Measurements from ENCODE around the gene POPDC2.

Gene POPDC2

DNA sequence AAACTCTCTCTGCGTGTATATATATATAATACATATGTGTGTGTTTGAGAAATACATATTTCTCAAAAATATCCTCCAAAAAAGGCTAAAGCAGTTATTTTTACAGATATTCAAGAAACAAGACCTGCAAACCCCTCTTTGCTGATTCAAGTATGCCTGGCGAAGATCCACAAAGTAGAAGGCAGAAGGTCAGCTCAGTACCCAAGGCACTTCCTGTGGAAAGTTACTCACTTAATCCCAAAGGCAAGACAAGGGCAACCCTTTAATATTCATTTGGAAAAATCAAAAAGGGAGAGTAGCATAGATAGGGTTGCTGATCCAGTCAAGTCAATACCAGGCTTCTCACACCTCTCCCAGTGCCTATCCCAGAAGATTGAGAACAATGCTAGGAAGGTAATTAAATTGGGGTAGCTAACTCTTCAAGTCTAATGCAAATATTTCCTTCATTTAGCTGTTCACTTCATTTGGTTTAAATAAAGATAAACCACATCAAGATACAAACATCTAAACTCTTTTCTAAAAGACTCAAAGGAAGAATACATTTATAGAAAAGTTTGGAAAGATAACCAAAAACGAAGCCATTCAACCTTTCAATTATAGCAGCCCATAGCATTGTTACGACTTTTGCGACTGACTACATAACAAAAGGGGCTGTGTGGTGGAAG is 9.6 kb upstream of the POPDC2 start:
- no peak for DNase-seq (ENCODE audit: low read depth in 2 of 2)

DNA sequence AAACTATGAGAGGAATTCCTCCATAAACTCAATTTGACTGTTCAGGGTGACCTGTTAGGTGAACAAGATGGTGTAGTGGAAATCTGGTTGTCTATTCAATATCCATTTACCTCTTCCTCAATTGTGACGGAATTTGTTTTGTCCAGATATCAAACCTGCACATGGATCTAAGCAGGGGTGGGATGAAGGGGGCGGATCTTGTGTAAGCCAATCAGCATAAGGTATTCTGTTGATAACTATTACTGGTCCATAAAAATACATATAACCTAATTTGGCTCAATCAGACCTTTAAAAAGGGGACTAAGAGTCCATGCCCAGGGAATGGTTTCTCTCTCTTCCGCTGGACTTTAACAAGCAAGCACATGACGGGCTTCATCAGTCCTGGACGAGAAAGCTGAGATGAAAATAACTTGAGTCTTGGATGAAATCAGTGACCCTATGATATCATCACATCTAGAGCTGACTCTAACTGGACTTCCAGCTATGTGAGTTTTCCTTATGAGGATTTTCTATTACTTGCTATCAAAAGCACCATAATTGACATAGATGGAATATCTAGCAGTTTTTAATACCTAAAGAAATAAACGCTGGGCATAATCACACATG is 5.7 kb upstream of the POPDC2 start:
- no peak for DNase-seq (ENCODE audit: low read depth in 2 of 2)

DNA sequence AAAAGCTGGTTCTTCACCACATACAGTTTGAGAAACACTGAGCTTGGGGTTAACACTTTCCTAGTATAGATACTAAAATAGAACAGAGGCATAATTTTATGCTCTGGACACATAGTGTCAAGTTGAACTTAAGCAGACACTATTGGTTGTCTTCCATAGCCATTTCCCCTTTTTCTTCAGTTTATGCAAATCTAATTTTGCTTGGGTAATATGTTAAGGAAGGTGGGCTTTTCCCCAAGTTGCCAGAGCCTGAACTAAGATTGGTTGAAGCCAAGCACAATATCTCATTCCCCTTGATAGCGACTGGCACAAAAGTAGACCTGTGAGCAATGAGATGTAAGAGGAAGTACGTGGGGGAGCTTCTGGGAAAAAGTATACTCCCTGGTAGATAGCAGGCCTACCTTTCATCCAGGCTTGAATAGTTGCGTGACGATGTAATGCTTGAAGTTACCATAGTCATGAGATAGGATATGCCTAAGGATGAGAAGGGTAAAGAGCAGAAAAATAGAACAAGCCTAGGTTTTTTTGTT is 4.5 kb upstream of the POPDC2 start:
- no peak for DNase-seq (ENCODE audit: low read depth in 2 of 2)

DNA sequence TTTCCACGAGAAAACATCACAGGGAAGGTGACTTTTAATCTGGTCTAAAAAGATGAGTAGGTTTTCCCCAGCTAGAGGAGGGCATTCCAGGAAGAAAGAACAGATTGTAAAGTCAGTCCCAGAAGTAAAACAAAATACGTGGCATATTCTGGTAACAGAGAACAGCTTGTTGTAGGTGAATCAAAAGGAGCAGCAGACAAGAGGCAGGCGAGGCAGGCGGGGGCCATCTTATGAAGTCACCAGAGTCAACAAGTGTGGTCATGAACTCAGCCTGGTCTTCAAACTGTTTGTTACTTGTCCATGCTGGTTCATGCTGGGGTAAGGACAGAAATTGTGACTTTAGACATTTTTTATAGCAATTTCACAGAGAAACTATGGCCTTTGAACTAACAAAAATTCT is 4.0 kb upstream of the POPDC2 start:
- DNase-seq (ENCODE audit: low read depth in 2 of 2): no peak

DNA sequence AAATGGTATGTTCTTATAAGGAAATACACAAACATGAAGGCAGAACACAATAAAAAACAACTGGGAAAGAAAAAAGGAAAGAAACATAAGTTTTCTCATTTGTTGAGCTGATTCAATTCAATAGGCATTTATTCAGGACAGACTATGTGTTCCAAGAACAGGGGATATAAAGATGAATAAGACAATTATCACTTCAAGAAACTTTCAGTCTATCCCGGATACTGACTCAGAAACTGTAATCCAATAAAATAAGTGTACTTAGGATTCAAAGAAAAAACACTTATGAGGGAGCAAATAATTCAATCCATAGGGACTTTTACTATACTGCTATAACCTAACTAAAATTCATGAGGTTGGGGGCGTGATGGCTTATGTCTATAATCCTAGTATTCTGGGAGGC is 3.5 kb upstream of the POPDC2 start:
- no peak for DNase-seq (ENCODE audit: low read depth in 2 of 2)

DNA sequence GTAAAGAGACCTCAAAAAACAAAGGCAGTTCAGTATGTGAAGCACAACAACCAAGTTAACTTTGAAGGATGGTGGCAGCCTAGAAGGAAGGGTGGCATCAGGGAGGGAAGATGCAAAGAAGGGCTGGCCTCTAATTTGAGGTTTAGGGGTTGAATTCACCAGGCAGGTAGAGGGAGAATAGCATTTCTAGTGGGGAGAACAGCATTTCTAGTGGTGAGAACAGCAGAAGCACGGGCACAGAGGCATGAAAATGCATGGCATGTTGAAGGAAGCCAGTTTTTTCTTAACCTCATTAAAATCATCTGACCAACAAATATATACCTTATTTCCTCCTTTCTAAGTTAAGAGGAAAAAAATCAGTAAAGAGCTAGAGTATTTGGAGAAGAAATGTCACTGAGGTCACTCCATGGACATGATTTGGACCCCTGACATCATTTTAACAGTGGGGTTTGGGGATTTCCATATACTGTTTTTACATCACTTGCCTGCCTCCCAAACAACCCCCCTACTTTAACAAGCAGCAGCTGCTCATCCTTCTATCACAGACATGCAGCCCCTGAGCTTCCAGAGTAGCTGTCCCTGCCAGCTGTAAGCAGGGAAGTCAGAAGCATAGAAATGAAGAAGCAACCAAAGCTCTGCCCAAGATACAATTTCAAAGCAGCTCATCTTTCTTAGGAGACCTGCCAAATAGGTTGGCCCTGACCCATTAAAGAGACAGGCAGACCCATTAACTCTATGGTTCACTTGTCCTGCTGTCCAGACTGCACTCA is 2.4 kb upstream of the POPDC2 start:
- no peak for DNase-seq (ENCODE audit: low read depth in 2 of 2)

DNA sequence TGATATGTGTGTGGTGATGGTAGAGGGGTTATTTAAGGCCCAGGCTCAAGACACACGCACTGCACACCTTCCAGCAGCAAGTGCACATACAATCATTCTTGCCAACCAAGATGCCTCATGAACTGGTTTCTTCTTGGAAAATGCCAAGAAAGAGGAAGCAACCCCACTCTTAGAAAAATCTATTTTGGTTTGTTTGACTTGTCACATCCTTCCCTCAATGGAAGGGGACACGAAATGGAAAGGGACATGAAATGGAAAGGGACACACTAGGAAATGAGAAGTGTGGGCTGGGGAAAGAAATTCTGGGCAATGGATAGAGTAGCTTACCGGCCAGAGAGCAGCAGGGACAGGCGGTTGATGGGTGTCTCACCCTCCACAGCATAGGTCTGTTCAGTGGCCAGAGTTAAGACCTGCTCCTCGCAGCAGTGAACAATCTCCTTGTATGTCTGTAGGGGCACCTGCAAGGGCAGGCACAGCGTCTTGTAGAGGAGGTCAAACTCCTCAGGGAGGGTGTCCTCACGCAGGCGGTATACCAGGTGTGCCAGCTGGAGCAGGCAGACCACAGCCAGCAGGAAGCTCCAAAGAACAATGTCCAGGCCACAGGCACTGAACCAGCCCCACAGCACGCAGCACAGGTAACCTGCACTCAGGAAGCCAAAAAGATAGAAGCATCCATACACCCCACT is 640 bp downstream of the POPDC2 start:
- no peak for DNase-seq (ENCODE audit: low read depth in 2 of 2)

DNA sequence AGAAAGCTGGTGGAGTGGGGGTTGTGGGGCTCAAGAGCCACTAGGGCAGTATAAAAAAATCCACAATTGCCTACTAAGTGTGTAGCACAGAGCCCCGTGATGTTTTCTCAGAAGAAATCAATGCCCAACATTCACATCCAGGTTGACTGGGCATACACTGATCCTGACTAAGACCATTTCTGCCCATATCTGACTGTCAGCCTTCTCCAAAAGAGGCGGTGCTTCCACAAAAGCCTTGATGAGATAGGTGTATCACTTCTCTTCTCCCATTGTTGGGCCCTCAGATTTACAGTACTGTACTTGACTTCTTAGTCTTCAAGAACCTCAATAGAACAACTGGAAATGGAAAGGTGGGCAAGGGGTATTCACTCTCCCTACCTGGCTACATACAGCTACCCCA is 1.4 kb downstream of the POPDC2 start:
- no peak for DNase-seq (ENCODE audit: low read depth in 2 of 2)

DNA sequence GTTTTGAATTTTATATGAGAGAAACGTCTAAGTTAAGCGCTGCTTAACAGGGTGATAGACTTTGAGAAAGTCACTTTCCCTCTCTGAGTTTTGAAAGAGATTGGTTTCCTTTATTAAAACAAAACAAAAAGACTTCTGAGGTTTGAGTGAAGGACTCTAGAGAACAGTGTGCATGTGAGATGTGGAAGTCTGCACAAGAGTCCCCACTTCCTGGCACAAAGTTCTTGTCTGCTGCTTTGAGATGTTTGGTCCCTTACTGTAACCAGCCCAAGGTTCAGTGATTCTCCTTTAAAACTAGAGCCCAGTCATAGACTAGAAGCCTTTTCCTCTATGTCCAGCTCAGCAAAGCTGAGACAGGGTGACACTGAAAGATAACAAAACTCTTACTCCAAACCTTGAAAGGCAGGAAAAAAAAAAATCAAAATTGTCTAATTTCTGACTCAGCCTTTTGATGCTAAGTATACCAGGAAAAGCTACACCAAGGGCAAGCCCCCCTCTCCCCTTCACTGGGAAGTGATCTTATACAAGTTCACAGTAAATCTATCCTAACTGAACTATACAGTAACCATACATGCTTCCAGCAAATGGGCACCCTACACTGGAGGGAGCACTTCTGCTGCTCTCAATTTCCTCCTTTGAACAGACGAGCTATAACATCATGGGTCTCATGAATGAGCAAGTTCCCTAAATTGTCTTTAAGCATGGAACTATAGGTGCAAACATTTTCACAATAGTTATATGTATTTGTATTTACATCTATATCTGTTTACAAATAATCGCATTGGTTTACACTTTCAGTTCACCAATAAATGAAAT is 2.3 kb downstream of the POPDC2 start:
- DNase-seq (ENCODE audit: low read depth in 2 of 2): no peak

DNA sequence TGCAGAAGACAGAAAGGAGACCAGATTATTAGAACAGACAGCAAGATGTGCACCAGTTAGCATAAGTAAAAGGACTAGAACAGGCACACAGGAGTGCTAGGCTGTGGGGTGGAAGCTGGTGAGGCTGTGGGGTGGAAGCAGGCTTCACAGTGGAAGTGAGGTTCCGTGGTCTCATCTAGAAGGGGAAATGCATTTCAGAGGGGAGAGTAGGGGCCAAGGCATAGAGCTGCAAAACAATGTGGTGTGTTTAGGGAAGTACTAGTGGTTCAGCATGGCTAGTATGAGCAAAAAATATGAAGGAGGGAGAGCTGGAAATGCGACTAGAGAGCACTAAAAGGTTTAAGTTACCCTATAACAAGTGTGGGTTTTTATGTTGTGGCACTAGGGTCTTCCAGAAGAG is 6.5 kb downstream of the POPDC2 start:
- DNase-seq (ENCODE audit: low read depth in 2 of 2): no peak

DNA sequence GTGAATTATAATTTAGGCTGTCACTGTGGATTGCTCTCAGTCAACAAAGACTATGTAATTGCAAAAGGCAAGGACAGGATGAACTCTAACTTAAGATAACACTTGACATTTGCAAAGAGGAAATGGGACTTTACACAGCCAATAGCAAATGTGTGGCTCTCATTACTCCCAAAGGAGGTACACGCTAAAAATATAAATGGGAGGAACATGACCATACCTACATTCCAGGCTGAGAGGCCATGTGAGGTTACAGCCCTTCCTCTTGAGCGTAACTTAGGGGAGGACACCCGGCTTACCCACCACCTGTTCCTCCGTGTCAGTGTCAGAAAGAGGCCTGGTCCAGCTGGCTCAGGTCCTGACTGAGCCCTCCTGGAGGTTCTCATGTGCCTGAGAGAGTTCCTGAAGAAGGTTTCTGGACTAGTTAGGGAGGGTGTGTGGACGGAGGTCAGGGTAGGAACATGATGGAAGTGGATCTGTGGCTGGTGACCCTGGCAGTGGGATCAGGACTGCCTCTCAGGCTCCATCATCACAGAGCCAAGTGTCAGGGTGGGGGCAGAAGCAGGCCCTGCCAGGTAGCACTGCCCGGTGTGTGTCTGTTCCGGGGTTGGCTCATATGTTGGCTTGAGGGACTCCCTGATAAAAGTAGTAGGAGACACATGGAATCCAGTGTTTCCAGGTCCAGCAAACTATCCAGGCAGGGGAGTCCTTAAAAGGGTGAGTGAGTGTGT is 7.9 kb downstream of the POPDC2 start:
- DNase-seq (ENCODE audit: low read depth in 2 of 2): no peak

DNA sequence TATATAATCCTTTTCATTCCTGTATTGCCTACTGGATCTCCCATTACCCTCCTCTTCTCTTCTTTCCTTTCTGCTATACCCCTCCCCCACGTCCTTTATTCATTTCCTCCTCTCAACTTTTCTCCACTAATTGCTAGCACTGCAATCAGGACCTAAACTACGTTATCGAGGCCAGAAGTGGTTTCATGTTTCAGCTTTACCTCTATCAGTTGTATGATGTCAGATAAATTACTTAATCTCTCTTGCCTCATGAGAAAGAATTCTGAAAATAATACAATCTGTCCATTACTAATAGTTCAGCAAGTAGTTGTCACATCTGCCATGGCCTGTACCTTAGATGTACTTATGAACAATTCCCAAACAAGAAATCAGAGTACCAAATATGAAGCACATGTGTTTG is 10.6 kb downstream of the POPDC2 start:
- no peak for DNase-seq (ENCODE audit: low read depth in 2 of 2)

DNA sequence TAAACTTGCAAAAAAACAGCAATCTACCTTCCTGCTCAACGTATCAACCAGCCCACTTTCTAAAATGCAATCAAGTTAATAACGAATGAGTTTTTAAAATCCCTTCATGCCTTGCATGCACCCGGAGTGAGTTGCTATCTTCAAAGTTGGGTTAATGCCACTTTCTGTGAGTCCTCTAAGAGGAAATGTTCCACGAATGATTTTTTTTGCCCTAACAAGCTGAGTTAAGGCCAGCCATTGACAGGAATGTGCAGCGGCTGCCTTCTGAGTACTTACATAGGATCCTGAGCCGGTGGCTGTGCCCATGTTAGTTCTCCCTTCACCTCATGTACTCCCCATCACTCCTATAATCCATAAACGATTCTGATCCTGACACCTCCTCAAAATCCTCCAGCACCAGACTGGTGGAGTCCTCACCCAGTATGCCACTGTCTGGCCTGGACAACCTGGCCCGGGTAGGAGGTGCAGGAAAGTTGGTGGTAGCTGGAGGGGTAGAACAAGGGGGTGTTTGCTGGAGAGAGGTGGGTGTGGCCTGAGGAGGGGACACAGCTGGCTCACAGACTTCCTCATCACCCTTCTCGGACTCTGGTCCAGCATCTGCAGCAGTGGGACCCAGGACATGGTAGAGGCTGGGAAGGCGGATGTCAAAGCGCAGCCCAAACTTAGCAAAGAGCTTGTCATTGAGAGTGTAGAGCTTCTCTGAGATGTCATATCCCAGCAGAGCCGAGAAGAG is 12.4 kb downstream of the POPDC2 start:
- DNase-seq (ENCODE audit: low read depth in 2 of 2): no peak

DNA sequence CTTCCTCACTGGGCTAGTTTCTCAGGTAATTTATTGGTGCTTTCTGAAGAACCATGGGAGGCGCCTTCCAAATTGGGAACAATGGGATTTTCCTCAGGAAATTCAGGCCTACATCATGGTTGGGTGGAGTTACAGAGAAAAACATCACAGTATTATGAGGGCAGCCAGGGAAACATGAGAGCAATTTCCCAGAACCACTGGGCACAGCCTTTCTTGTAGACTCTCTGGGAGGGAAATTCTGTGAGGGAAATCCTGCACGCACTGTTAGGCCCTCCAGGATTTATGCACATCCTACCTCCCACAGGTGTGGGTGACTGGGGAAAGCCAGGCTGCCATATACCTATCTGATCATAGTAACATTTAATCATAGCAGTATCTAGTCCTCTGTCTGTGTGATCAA is 13.2 kb downstream of the POPDC2 start:
- no peak for DNase-seq (ENCODE audit: low read depth in 2 of 2)

DNA sequence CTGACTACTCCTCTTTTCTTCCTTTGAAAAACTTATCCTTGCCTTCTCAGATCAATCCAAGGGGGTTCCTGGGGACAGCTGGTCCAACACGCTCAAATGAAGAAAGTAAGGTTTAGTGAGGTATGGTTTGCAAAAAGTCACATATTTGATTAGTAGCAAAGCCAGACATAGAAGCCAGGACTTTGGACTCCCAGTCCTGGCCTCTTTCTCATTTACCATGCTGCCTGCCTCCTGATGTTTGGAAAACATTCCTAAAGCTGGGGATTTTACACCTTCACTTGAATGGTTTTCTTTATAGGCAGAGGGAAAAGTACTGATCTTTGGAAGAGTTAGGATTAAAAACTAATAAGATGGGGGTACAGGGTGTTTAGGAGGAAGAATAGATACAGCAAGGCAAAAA is 14.6 kb downstream of the POPDC2 start:
- DNase-seq (ENCODE audit: low read depth in 2 of 2): no peak

DNA sequence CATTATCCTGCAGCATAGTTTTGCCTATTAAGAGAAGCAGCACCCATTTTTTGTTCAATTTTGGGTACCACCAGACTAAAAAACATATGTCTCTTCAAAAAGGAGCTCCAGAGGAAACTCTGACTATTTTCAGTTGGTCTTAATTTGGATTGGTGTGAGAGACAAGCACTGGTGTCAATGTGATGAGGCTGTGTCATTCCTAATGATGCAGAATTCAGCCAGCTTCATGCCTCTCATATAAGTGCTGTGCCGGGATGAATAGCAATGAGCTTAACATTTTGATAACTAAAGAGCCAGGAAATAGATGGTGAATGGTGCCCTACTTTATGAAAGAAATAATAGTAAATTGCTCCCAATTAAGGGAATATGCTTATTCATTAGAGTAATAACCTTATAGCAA is 15.9 kb downstream of the POPDC2 start:
- DNase-seq (ENCODE audit: low read depth in 2 of 2): no peak

DNA sequence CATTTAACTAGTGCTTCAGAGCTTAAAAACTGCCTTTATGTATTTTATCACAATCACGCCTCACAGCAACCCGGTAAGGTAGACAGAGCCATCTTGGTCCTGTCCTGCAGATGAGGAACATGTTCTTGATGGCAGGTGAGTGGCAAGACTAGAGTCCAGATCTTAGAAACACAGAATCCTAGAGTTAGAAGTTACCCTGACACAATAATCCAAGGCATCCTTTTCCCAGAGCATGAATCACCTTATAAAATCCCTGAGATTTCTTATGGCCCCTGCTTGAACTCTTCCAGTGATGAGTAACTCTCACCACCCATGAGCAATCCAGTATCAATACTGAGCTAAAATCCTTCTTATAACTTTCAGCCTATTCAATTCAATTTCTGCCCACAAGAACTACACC is 16.9 kb downstream of the POPDC2 start:
- no peak for DNase-seq (ENCODE audit: low read depth in 2 of 2)

DNA sequence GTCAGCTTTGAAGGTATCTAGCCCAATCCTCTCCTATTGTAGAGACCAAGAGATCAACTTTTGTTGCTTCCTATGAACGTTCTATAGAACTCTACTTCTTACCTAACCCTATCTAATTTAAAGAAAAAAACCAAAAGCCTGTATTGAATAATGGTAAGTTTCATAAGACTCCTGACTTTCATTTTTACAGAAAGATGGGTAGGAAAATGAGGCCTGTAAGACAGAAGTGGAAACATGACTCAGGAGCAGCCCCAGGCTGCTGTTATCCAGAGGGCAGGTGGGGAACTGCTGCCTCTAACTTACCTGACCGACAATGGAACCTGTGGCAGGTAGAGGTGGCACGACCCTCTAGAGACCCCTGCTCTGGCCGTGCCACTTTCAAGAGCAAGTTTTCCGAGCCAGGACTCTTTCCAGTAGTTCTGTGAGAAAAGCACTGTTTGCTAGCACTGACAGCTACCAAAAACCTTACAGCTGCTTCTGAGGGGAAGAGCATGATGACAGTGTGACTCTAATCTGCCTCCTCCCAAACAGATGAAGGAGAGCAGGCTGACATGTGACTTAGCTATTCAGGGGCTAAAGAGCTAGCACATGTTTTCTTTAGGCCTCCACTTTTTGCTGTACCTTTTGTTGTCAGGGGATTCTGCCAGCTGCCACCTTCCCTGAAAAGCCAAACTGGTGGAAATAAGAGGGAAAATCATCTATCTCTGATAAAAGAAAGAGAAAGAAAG is 17.5 kb downstream of the POPDC2 start:
- DNase-seq (ENCODE audit: low read depth in 2 of 2): no peak

DNA sequence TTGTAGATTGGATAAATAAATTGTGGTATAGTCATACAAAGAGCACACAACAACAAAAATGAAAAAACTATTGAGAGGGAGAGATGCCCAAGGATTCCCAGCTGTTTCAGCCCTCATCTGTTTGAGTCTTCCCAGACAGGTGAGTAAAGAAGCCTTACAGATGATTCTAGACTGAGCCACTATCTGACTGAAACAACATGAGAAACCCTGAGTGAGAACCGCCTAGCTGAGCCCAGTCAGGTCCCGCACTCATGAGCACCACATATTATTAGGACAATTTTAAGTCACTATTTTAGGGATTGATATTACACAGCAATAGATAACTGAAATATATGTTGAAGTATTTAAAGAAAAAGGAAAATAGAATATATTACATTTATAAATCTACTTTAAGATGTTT is 19.0 kb downstream of the POPDC2 start:
- DNase-seq (ENCODE audit: low read depth in 2 of 2): no peak

Data from activated CD8-positive, alpha-beta memory T cell treated with anti-CD3 and anti-CD28 coated beads for 4 hours (primary cell).